Upper lobe of left lung (tissue), 6 donors: ENCODE results near the gene RIPOR1. TPM values are rescaled to one million over a fixed set of nuclear protein-coding genes. Genes with fewer than 3 reads are reported as not detected.
A peak's percentile ranks its signal among the peaks of the same experiment; 100 is the strongest.

ENCODE experiments used
- ATAC-seq, 2 donors: fragments of 200-7000 bp; cut with Tn5 transposase; one replicate each; pipeline ENCODE4 v1.9.1; 2022; ENCODE audit warnings: mild to moderate bottlenecking in 2 of 2, moderate library complexity in 2 of 2; ENCODE audit not compliant: low FRiP score in 2 of 2
- DNase-seq, 2 donors: peaks; one replicate each; pipeline ENCODE4 v3.0.0-alpha.2; 2019 to 2020
- H3K27ac ChIP-seq, 4 donors: fragments of 200-600 bp; sonication (generic); one replicate each; pipeline ENCODE4 v1.5.1; 2016 to 2019
- H3K27me3 ChIP-seq, 4 donors: fragments of 200-600 bp; sonication (generic); one replicate each; pipeline ENCODE4 v1.5.1; 2017 to 2019
- H3K36me3 ChIP-seq, 4 donors: fragments of 200-600 bp; sonication (generic); one replicate each; pipeline ENCODE4 v1.5.1; 2016 to 2019
- H3K4me1 ChIP-seq, 4 donors: fragments of 200-600 bp; sonication (generic); one replicate each; pipeline ENCODE4 v1.5.1; 2018 to 2019
- H3K4me3 ChIP-seq, 4 donors: fragments of 200-600 bp; sonication (generic); one replicate each; pipeline ENCODE4 v1.5.1; 2017 to 2019; ENCODE audit warnings: mild to moderate bottlenecking in 2 of 4, moderate library complexity in 1 of 4
- H3K9me3 ChIP-seq, 4 donors: fragments of 200-600 bp; sonication (generic); one replicate each; pipeline ENCODE4 v1.5.1; 2018 to 2019
- EP300 ChIP-seq, 4 donors: sonication (generic); formaldehyde crosslinking; IDR thresholded peaks; one replicate each; pipeline ENCODE4 v1.5.1; 2017; ENCODE audit warnings: antibody characterized with exemption in 4 of 4, control low read depth in 2 of 4
- POLR2A ChIP-seq, 4 donors: fragments of 450-650 bp; IDR thresholded peaks; one replicate each; pipeline ENCODE4 v1.5.1; 2016 to 2017; ENCODE audit warnings: antibody characterized with exemption in 4 of 4, mild to moderate bottlenecking in 2 of 4
- POLR2AphosphoS5 ChIP-seq, 2 donors: sonication (generic); formaldehyde crosslinking; IDR thresholded peaks; one replicate each; pipeline ENCODE4 v1.5.1; 2017; ENCODE audit warnings: antibody characterized with exemption in 2 of 2
- WGBS, 2 donors: methylation state at CpG; one replicate each; pipeline ENCODE4 v1.1.5; 2017 to 2018; 5-methylcytosine and 5-hydroxymethylcytosine counted together
- total RNA-seq, 6 donors: library from RNA; depleted of rRNA in 4 of 6; stranded (reverse); fragments of >200 nt in 4 of 6; gene quantifications; one replicate each; pipeline versions ENCODE4 v1.1.0 to v1.2.1, GENCODE V29; 2016 to 2021
- TF ChIP-seq, protein P1 (sequence below), 6 experiments: fragments of 450-650 bp in 4 of 6; fragments of 200-600 bp in 2 of 6; sonication (generic) in 2 of 6; IDR thresholded peaks; one replicate each; pipeline ENCODE4 v1.5.1; 2016 to 2019; ENCODE audit warnings: antibody characterized with exemption in 6 of 6
- donor health status: DM: no; HTN: no; CAD: no; lungs with moderate emphysema.
- donor health status: DM: no; HTN: yes; CAD: no; lungs with severe emphysema.

The RIPOR1 gene
- total RNA-seq, 6 donors from 2014 or later: 76.9 to 183 (median 113) TPM

DNA sequence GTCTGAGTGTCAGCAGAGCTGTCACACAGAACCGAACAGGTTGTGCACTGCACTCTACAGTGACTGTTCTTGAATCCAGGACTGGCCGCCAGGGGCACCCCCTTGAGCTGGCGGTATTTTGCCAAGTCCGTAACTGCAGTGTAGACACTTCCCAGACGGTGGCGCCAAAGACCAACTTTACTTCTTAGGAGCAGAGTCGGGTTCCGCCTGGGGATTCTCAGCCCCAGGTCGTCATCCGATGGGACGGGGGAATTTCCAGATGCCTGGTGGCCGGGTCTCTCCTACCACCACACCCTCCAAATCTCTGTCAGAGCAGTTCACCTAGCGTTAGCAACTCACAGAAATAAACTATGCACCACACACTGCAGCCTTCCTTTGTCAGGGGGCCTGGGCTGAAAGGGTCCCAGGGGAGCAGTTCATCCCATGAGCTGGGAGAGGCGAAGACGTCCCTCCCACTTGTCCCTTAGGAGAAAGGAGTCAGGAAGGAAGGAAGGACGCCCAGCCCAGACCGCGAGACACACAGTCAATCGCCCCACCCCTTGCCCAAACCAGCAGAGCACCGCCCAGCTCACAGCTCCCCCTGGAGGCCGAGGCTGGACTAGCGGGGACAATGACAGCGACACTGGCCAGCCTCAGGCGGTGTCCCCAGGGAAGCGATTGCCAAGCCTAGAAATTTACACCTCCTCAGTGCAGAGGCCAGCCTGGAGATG, 7.4 kb upstream of the RIPOR1 start:
- peak; percentile 92 to 98 for DNase-seq
- WGBS, 2 donors: 0 to 1% methylated on average over 7 to 24 of the region's 25 CpGs

DNA sequence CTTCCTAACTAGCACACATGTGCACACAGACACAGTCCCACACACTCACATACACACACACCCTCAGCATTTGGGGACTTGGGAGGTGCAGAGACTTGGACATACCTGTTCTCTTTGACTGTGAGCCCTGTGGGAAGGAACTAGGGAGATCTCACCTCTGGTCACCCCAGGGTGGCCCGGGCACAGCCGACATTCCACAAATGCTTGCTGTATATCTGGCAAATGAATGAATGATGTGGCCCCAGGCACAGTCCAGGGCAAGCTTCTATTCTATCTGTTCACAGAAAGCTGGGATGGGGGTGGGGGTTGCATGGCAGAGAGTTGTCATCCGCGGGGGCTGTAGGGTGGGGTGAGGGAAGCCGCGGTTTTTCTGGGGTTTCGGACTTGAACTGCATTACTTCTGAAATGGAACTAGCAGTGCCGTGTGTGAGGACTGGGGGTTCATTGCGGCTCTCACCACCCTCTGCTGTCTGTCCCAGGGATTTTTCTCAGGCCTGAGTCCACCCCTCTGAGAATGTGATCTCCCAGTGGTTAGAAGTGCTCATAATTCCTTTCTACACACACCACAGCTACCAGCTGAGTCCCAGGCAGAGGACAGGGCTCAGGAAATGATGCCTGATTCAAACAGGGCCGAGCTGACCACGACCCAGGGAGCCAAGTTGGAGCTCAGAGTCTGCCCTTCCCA, 3.3 kb upstream of the RIPOR1 start:
- DNase-seq (no peak), ATAC-seq (no peak)
- no peak for TF ChIP-seq EP300 (IDR thresholded peaks at IDR 0.05)
- TF ChIP-seq POLR2AphosphoS5 (IDR thresholded peaks at IDR 0.05): no peak
- TF ChIP-seq POLR2A (IDR thresholded peaks at IDR 0.05): no peak
- TF ChIP-seq, protein P1, sequence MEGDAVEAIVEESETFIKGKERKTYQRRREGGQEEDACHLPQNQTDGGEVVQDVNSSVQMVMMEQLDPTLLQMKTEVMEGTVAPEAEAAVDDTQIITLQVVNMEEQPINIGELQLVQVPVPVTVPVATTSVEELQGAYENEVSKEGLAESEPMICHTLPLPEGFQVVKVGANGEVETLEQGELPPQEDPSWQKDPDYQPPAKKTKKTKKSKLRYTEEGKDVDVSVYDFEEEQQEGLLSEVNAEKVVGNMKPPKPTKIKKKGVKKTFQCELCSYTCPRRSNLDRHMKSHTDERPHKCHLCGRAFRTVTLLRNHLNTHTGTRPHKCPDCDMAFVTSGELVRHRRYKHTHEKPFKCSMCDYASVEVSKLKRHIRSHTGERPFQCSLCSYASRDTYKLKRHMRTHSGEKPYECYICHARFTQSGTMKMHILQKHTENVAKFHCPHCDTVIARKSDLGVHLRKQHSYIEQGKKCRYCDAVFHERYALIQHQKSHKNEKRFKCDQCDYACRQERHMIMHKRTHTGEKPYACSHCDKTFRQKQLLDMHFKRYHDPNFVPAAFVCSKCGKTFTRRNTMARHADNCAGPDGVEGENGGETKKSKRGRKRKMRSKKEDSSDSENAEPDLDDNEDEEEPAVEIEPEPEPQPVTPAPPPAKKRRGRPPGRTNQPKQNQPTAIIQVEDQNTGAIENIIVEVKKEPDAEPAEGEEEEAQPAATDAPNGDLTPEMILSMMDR (IDR thresholded peaks at IDR 0.05): no peak
- Histone ChIP-seq H3K4me1 (peaks cover 9 to 35% (median 19%) of the 10 kb centered on the region in 4 donors), H3K27ac (no peak overlapping the region), H3K27me3 (no peaks in the 10 kb centered on the region), H3K4me3 (no peak overlapping the region), H3K9me3 (no peaks in the 10 kb centered on the region), H3K36me3 (no peaks in the 10 kb centered on the region)
- WGBS, 2 donors: 59 to 63% methylated on average over 11 of the region's 11 CpGs

More for the DNA sequence above, 7.4 kb upstream of the RIPOR1 start:
- H3K27ac ChIP-seq: peak overlapping the region; percentile 82 to 95 (median 89)
- no peaks in the 10 kb centered on the region for H3K27me3 ChIP-seq
- peak overlapping the region in 3 of 4 donors; percentile 39 to 49 (median 48) for H3K4me3 ChIP-seq
- H3K4me1 ChIP-seq: peaks cover 0 to 15% (median 9%) of the 10 kb centered on the region in 4 donors
- peak; percentile 97 for ATAC-seq
- TF ChIP-seq POLR2AphosphoS5 (IDR thresholded peaks at IDR 0.05): peak; percentile 61 to 86
- TF ChIP-seq, protein P1 (IDR thresholded peaks at IDR 0.05): peak; percentile 79 to 98 (median 94)
- TF ChIP-seq EP300 (IDR thresholded peaks at IDR 0.05): peak in 1 of 4 donors; percentile 56
- TF ChIP-seq POLR2A (IDR thresholded peaks at IDR 0.05): peak in 3 of 4 donors; percentile 37 to 68 (median 66)
- H3K9me3 ChIP-seq: no peaks in the 10 kb centered on the region
- no peaks in the 10 kb centered on the region for H3K36me3 ChIP-seq

DNA sequence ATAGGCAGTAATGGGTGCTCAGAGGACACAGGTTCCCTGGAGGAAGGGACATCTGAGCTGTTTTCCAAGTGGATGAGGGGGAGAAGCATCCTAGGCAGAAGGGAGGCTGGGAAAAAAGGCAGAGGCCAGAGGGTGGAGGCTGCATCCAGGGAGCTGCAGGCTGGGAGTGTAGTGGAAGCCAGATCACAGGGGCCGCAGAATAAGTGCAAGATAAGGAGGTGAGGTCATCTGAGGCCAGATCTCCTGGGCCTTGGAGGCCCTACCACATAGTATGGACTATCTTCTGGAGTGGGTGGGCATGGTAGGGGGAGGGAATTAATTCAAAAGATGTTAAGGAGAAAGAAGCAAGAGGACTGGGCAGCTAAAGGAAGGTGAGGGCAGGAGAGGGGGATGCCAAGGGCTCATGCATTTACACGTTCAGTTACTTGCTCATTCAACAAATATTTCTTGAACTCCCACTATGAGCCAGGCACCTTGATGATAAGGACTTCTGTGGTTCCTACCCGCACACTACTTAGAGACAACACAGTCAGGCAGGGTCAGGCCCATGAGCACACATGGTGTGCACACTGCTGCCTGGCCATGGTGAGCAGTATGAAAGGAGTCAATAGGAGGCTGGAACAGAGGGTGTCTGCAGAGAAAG, 2.4 kb upstream of the RIPOR1 start:
- 70 to 89% methylated on average over 3 of the region's 3 CpGs for WGBS, 2 donors

GRCh38 chr16:67528870-67529581, 397 bp downstream of the RIPOR1 start:
- H3K27ac ChIP-seq: peak overlapping the region; percentile 85 to 92 (median 90)
- no peaks in the 10 kb centered on the region for H3K9me3 ChIP-seq
- no peaks in the 10 kb centered on the region for H3K27me3 ChIP-seq
- DNase-seq: peak; percentile 37 to 91
- TF ChIP-seq EP300 (IDR thresholded peaks at IDR 0.05) (no peak), POLR2A (IDR thresholded peaks at IDR 0.05) (peak; percentile 24 to 69 (median 50)), POLR2AphosphoS5 (IDR thresholded peaks at IDR 0.05) (peak; percentile 24 to 52)
- TF ChIP-seq, protein P1 (IDR thresholded peaks at IDR 0.05): peak in 1 of 6 experiments; percentile 6
- ATAC-seq: peak; percentile 10 to 44
- H3K4me3 ChIP-seq: peak overlapping the region; percentile 69 to 86 (median 74)
- 1% methylated on average over 25 of the region's 65 CpGs; no CpG with 5 or more reads in 1 of the 2 donors for WGBS, 2 donors
- no peaks in the 10 kb centered on the region for H3K36me3 ChIP-seq
- peaks cover 28 to 51% (median 37%) of the 10 kb centered on the region in 4 donors for H3K4me1 ChIP-seq

More for the DNA sequence above, 2.4 kb upstream of the RIPOR1 start:
- no peak for ATAC-seq
- Histone ChIP-seq H3K4me1 (peaks cover 19 to 38% (median 26%) of the 10 kb centered on the region in 4 donors), H3K27me3 (no peaks in the 10 kb centered on the region), H3K4me3 (no peak overlapping the region), H3K9me3 (no peaks in the 10 kb centered on the region), H3K27ac (no peak overlapping the region), H3K36me3 (no peaks in the 10 kb centered on the region)
- DNase-seq: no peak
- TF ChIP-seq, protein P1 (IDR thresholded peaks at IDR 0.05): no peak
- TF ChIP-seq POLR2A (IDR thresholded peaks at IDR 0.05) (no peak), POLR2AphosphoS5 (IDR thresholded peaks at IDR 0.05) (no peak), EP300 (IDR thresholded peaks at IDR 0.05) (no peak)
